HepG2 (cell line): Measurements from ENCODE around the gene BRK1. TPM values are rescaled to one million over a fixed set of nuclear protein-coding genes. Genes with fewer than 3 reads are reported as not detected.
A peak's percentile ranks its signal among the peaks of the same experiment; 100 is the strongest.

ENCODE experiments used
- ATM ChIP-seq: fragments of 450-650 bp; IDR thresholded peaks from 2 replicates; pipeline ENCODE4 v1.7.1; 2017; ENCODE audit warnings: mild to moderate bottlenecking, borderline replicate concordance
- JARID2 ChIP-seq: sonication (generic); formaldehyde crosslinking; IDR thresholded peaks from 2 replicates; pipeline ENCODE4 v1.8.1; 2023; ENCODE audit warnings: missing genetic modification reagents, inconsistent platforms; ENCODE audit not compliant: insufficient replicate concordance
- MED13 ChIP-seq: sonication (generic); formaldehyde crosslinking; IDR thresholded peaks from 2 replicates; pipeline ENCODE4 v1.5.0; 2020; ENCODE audit warnings: missing genetic modification reagents
- NR2F1 ChIP-seq, 2 experiments: fragments of 450-650 bp in 1 of 2; formaldehyde crosslinking in 1 of 2; IDR thresholded peaks; 2 replicates each; pipeline versions ENCODE4 v1.5.0 to v1.6.1; 2016 to 2020; ENCODE audit warnings: mild to moderate bottlenecking in 1 of 2, missing compliant biosample characterization in 1 of 2, missing genetic modification reagents in 1 of 2, moderate library complexity in 1 of 2
- PHF21A ChIP-seq: sonication (generic); formaldehyde crosslinking; IDR thresholded peaks from 2 replicates; pipeline ENCODE4 v1.5.0; 2020; ENCODE audit warnings: mild to moderate bottlenecking, missing genetic modification reagents
- PHF5A ChIP-seq: IDR thresholded peaks from one replicate; pipeline ENCODE4 v1.6.1; 2018; ENCODE audit warnings: low read depth, missing genetic modification reagents; ENCODE audit not compliant: unreplicated experiment
- POLR2G ChIP-seq: fragments of 200-400 bp; formaldehyde crosslinking; IDR thresholded peaks from 2 replicates; pipeline ENCODE4 v1.6.1; 2018; ENCODE audit warnings: mild to moderate bottlenecking, low read depth, low read length, moderate library complexity
- ZBTB38 ChIP-seq: sonication (generic); formaldehyde crosslinking; IDR thresholded peaks from 2 replicates; pipeline ENCODE4 v1.5.1; 2020; ENCODE audit warnings: mild to moderate bottlenecking, missing genetic modification reagents
- ZFP36 ChIP-seq: fragments of 150-350 bp; IDR thresholded peaks from 2 replicates; pipeline ENCODE4 v1.6.1; 2018; ENCODE audit warnings: borderline replicate concordance, low read length, low read depth; ENCODE audit not compliant: partially characterized antibody
- ZFX ChIP-seq: sonication (generic); formaldehyde crosslinking; IDR thresholded peaks from 2 replicates; pipeline ENCODE4 v1.4.0; 2020; ENCODE audit warnings: mild to moderate bottlenecking, low read depth, missing genetic modification reagents, moderate library complexity
- ZMYM3 ChIP-seq: sonication (generic); formaldehyde crosslinking; IDR thresholded peaks from 2 replicates; pipeline ENCODE4 v1.5.1; 2020; ENCODE audit warnings: mild to moderate bottlenecking, missing genetic modification reagents
- ZNF3 ChIP-seq: IDR thresholded peaks from 2 replicates; pipeline ENCODE4 v1.7.0; 2017; ENCODE audit warnings: inconsistent platforms
- ZNF383 ChIP-seq: sonication (generic); formaldehyde crosslinking; IDR thresholded peaks from 2 replicates; pipeline ENCODE4 v1.4.0; 2020; ENCODE audit warnings: missing genetic modification reagents, mild to moderate bottlenecking, borderline replicate concordance
- ZNF788 ChIP-seq: sonication (generic); formaldehyde crosslinking; IDR thresholded peaks from 2 replicates; pipeline ENCODE4 v1.5.0; 2020; ENCODE audit warnings: mild to moderate bottlenecking, missing genetic modification reagents, borderline replicate concordance
- polyA plus RNA-seq, 8 experiments: library from polyadenylated mRNA; depleted of rRNA in 3 of 8; stranded (reverse) in 7 of 8; unstranded in 1 of 8; fragments of >200 nt; fragmentation: Illumina TruSeq in 4 of 8; extraction: Trizol in 4 of 8; gene quantifications; 2 replicates each; pipeline versions ENCODE4 v1.2.1 to v1.2.3, GENCODE V29; 2011 to 2016; ENCODE audit warnings: low read depth in 4 of 8, missing spikeins in 1 of 8, mixed read lengths in 1 of 8; ENCODE audit not compliant: insufficient read depth in 1 of 8
- total RNA-seq, 5 experiments: library from RNA; depleted of rRNA; stranded (reverse); fragments of >200 nt; fragmentation: Illumina TruSeq; extraction: Trizol; gene quantifications; 2 replicates each; pipeline ENCODE4 v1.2.3, GENCODE V29; 2016; ENCODE audit warnings: low read depth in 1 of 5
- TF ChIP-seq, protein P1 (sequence below): sonication (generic); formaldehyde crosslinking; IDR thresholded peaks from 2 replicates; pipeline ENCODE4 v1.4.0; 2020; ENCODE audit warnings: missing genetic modification reagents, mild to moderate bottlenecking, borderline replicate concordance
- TF ChIP-seq, protein P2 (sequence below): sonication (generic); formaldehyde crosslinking; IDR thresholded peaks from 2 replicates; pipeline ENCODE4 v1.4.0; 2020; ENCODE audit warnings: missing genetic modification reagents
- TF ChIP-seq, protein P3 (sequence below): sonication (generic); formaldehyde crosslinking; IDR thresholded peaks from 2 replicates; pipeline ENCODE4 v1.5.0; 2020; ENCODE audit warnings: mild to moderate bottlenecking, missing genetic modification reagents, borderline replicate concordance
- TF ChIP-seq, protein P4 (sequence below): sonication (generic); formaldehyde crosslinking; conservative IDR thresholded peaks from 2 replicates; pipeline ENCODE4 v1.8.0; 2022; ENCODE audit warnings: mild to moderate bottlenecking, moderate library complexity, missing genetic modification reagents

The BRK1 gene
- total and polyA plus RNA-seq, 2 of the 13 experiments (the other 11 are each of a cell fraction or from before 2014, with no cell fraction given): 118 to 155 TPM

DNA sequence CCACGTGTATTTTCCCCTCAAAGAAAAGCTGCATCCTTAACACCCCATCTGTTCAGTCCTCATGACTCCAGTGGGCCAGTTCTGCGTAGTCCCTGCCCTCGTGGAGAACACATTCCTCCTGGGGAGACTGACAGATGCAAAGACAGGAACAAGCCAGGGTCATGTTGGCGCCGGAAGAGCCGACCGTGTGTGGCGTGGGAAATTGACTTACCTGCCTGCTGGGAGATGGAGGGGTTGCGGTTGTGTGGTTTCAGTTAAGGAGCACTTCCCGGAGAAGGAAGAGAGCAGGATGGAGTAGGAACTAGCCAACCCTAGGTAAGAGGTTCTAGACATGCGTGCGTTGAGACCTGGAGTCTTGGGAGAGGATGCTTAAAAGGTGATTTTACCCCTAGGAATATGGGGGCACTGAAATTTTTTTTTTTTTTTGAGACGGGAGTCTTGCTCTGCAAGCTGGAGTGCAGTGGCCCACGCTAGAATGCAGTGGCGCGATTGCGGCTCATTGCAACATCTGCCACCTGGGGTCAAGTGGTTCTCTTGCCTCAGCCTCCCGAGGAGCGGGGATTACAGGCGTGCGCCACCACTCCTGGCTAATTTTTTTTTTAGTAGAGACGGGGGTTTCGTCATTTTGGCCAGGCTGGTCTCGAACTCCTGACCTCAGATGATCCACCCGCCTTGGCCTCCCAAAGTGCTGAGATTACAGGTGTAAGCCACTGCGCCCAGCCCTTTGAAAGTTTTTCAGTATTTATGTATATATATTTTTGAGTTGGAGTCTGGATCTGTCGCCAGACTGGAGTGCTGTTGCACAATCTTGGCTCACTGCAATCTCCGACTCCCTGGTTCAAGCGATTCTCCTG lies 27.5 kb downstream of the BRK1 start (continued):
- TF ChIP-seq ZNF3 (CRISPR knock-in tag): no peak
- TF ChIP-seq ZFP36: no peak
- no peak for TF ChIP-seq ZNF788 (CRISPR knock-in tag)
- TF ChIP-seq, protein P1, sequence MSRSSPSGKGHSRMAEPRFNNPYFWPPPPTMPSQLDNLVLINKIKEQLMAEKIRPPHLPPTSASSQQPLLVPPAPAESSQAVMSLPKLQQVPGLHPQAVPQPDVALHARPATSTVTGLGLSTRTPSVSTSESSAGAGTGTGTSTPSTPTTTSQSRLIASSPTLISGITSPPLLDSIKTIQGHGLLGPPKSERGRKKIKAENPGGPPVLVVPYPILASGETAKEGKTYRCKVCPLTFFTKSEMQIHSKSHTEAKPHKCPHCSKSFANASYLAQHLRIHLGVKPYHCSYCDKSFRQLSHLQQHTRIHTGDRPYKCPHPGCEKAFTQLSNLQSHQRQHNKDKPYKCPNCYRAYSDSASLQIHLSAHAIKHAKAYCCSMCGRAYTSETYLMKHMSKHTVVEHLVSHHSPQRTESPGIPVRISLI (CRISPR knock-in tag): peak; percentile 41; the same call in 1 of the 2 replicates
- no peak for TF ChIP-seq JARID2
- TF ChIP-seq, protein P2, sequence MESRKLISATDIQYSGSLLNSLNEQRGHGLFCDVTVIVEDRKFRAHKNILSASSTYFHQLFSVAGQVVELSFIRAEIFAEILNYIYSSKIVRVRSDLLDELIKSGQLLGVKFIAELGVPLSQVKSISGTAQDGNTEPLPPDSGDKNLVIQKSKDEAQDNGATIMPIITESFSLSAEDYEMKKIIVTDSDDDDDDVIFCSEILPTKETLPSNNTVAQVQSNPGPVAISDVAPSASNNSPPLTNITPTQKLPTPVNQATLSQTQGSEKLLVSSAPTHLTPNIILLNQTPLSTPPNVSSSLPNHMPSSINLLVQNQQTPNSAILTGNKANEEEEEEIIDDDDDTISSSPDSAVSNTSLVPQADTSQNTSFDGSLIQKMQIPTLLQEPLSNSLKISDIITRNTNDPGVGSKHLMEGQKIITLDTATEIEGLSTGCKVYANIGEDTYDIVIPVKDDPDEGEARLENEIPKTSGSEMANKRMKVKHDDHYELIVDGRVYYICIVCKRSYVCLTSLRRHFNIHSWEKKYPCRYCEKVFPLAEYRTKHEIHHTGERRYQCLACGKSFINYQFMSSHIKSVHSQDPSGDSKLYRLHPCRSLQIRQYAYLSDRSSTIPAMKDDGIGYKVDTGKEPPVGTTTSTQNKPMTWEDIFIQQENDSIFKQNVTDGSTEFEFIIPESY (CRISPR knock-in tag): peak; percentile 89; the same call in 1 of the 2 replicates
- no peak for TF ChIP-seq PHF21A (CRISPR knock-in tag)
- TF ChIP-seq ZBTB38 (CRISPR knock-in tag): peak; percentile 66; the same call in 1 of the 2 replicates
- TF ChIP-seq, protein P3, sequence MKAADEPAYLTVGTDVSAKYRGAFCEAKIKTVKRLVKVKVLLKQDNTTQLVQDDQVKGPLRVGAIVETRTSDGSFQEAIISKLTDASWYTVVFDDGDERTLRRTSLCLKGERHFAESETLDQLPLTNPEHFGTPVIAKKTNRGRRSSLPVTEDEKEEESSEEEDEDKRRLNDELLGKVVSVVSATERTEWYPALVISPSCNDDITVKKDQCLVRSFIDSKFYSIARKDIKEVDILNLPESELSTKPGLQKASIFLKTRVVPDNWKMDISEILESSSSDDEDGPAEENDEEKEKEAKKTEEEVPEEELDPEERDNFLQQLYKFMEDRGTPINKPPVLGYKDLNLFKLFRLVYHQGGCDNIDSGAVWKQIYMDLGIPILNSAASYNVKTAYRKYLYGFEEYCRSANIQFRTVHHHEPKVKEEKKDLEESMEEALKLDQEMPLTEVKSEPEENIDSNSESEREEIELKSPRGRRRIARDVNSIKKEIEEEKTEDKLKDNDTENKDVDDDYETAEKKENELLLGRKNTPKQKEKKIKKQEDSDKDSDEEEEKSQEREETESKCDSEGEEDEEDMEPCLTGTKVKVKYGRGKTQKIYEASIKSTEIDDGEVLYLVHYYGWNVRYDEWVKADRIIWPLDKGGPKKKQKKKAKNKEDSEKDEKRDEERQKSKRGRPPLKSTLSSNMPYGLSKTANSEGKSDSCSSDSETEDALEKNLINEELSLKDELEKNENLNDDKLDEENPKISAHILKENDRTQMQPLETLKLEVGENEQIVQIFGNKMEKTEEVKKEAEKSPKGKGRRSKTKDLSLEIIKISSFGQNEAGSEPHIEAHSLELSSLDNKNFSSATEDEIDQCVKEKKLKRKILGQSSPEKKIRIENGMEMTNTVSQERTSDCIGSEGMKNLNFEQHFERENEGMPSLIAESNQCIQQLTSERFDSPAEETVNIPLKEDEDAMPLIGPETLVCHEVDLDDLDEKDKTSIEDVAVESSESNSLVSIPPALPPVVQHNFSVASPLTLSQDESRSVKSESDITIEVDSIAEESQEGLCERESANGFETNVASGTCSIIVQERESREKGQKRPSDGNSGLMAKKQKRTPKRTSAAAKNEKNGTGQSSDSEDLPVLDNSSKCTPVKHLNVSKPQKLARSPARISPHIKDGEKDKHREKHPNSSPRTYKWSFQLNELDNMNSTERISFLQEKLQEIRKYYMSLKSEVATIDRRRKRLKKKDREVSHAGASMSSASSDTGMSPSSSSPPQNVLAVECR (CRISPR knock-in tag): 0 out of 2 replicates have a peak, but pooled peaks have one; percentile 12
- TF ChIP-seq ZMYM3 (CRISPR knock-in tag): peak; percentile 44; the same call in 1 of the 2 replicates
- no peak for TF ChIP-seq ZNF383 (CRISPR knock-in tag)
- TF ChIP-seq NR2F1 (CRISPR knock-in tag; IDR thresholded peaks at IDR 0.05): peak in 1 of 2 experiments; percentile 32; a peak in 1 of 4 replicates
- no peak for TF ChIP-seq PHF5A
- no peak for TF ChIP-seq ATM
- no peak; the same call in 1 of the 2 replicates for TF ChIP-seq POLR2G
- TF ChIP-seq, protein P4, sequence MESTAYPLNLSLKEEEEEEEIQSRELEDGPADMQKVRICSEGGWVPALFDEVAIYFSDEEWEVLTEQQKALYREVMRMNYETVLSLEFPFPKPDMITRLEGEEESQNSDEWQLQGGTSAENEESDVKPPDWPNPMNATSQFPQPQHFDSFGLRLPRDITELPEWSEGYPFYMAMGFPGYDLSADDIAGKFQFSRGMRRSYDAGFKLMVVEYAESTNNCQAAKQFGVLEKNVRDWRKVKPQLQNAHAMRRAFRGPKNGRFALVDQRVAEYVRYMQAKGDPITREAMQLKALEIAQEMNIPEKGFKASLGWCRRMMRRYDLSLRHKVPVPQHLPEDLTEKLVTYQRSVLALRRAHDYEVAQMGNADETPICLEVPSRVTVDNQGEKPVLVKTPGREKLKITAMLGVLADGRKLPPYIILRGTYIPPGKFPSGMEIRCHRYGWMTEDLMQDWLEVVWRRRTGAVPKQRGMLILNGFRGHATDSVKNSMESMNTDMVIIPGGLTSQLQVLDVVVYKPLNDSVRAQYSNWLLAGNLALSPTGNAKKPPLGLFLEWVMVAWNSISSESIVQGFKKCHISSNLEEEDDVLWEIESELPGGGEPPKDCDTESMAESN: no peak
- peak; percentile 5; the same call in 1 of the 2 replicates for TF ChIP-seq ZFX
- TF ChIP-seq MED13 (CRISPR knock-in tag): no peak
